T-cell (primary cell): Measurements from ENCODE around the gene SCYGR6. TPM values are rescaled to one million over a fixed set of nuclear protein-coding genes. Genes with fewer than 3 reads are reported as not detected.

ENCODE experiments used
- ATAC-seq, 4 experiments: fragments of 200-7000 bp in 3 of 4; fragments of 150-1000 bp in 1 of 4; cut with Tn5 transposase; replicated peaks in 1 of 4; 1 replicate in 3 of 4; 2 replicates in 1 of 4; pipeline ENCODE4 v1.10.0; 2021; ENCODE audit warnings: moderate library complexity in 3 of 4, mild to moderate bottlenecking in 2 of 4, moderate number of reproducible peaks in 1 of 4
- CTCF ChIA-PET, 2 donors: fragments of 300-600 bp; sonication (Branson Sonifier 250); formaldehyde crosslinking; loops; one replicate each; lab custom pipeline; 2022; ENCODE audit warnings: antibody characterized with exemption in 2 of 2; lab: Charles Lee
- POLR2A ChIA-PET, 2 donors: fragments of 300-600 bp; sonication (Branson Sonifier 250); formaldehyde crosslinking; loops; one replicate each; lab custom pipeline; 2022; ENCODE audit warnings: antibody characterized with exemption in 2 of 2; lab: Charles Lee
- DNase-seq, 35 experiments: peaks; one replicate each; pipeline versions ENCODE4 v3.0.0 to v3.0.0-alpha.2; 2013 to 2023
- H3K27ac ChIP-seq: one replicate; pipeline ENCODE4 v1.5.1; 2013; ENCODE audit warnings: low read length
- H3K27me3 ChIP-seq, 2 experiments: replicated peaks in 1 of 2; 1 replicate in 1 of 2; 2 replicates in 1 of 2; pipeline versions ENCODE4 v1.6.1 to v1.7.0; 2013; ENCODE audit warnings: low read length in 1 of 2, mixed read lengths in 1 of 2; ENCODE audit not compliant: control insufficient read depth in 2 of 2, insufficient read depth in 2 of 2; ENCODE audit errors: extremely low read depth in 1 of 2
- H3K36me3 ChIP-seq, 2 donors: 1 replicate in 1 of 2; 2 replicates in 1 of 2; pipeline versions ENCODE4 v1.6.1 to v1.7.0; 2013; ENCODE audit warnings: low read length in 1 of 2; ENCODE audit not compliant: control insufficient read depth in 2 of 2, insufficient read depth in 1 of 2; ENCODE audit errors: extremely low read depth in 1 of 2
- H3K4me1 ChIP-seq, 2 experiments: 1 replicate in 1 of 2; 2 replicates in 1 of 2; pipeline versions ENCODE4 v1.6.1 to v1.7.0; 2013; ENCODE audit warnings: low read length in 2 of 2, mixed read lengths in 1 of 2; ENCODE audit not compliant: insufficient read depth in 2 of 2, control insufficient read depth in 1 of 2; ENCODE audit errors: extremely low read depth in 1 of 2
- H3K4me3 ChIP-seq, 2 donors: 1 replicate in 1 of 2; 2 replicates in 1 of 2; pipeline versions ENCODE4 v1.5.1 to v1.7.0; 2013; ENCODE audit warnings: mild to moderate bottlenecking in 2 of 2, low read length in 1 of 2, moderate library complexity in 1 of 2; ENCODE audit not compliant: control insufficient read depth in 1 of 2; ENCODE audit errors: extremely low read depth in 1 of 2
- H3K9me3 ChIP-seq: 2 replicates; pipeline ENCODE4 v1.7.0; 2013
- H3K27ac Mint-ChIP-seq, 2 donors: one replicate each; pipeline ENCODE4 v1.8.0; 2020 to 2021; ENCODE audit warnings: mild to moderate bottlenecking in 2 of 2, mixed read lengths in 2 of 2
- H3K27me3 Mint-ChIP-seq, 2 donors: one replicate each; pipeline ENCODE4 v1.8.0; 2021 to 2022; ENCODE audit warnings: mixed read lengths in 2 of 2
- H3K36me3 Mint-ChIP-seq: one replicate; pipeline ENCODE4 v1.8.0; 2021; ENCODE audit warnings: mixed read lengths
- H3K4me1 Mint-ChIP-seq, 3 donors: one replicate each; pipeline ENCODE4 v1.8.0; 2020 to 2022; ENCODE audit warnings: mixed read lengths in 3 of 3, mild to moderate bottlenecking in 1 of 3
- H3K4me3 Mint-ChIP-seq, 3 donors: one replicate each; pipeline ENCODE4 v1.8.0; 2020 to 2022; ENCODE audit warnings: mild to moderate bottlenecking in 3 of 3, mixed read lengths in 3 of 3, moderate library complexity in 3 of 3
- H3K9me3 Mint-ChIP-seq, 3 donors: one replicate each; pipeline ENCODE4 v1.8.0; 2020 to 2022; ENCODE audit warnings: mixed read lengths in 3 of 3
- WGBS: methylation state at CpG from one replicate; pipeline ENCODE4 v1.1.5; 2013; ENCODE audit warnings: missing lambda C conversion rate; ENCODE audit not compliant: insufficient coverage; 5-methylcytosine and 5-hydroxymethylcytosine counted together
- total RNA-seq, 35 experiments: library from RNA in 6 of 35; stranded (reverse) in 6 of 35; fragments of 120-200 nt in 1 of 35; gene quantifications; one replicate each; pipeline versions ENCODE4 v1.2.1 to v1.2.4 and lab custom pipeline; 2013 to 2026

SCYGR6 gene
- total RNA-seq, 5 donors from 2014 or later (not counting 1 experiment from before 2014, with no cell fraction given): not detected

GRCh38 chr2:227703961-227704360, 20.6 kb downstream of the SCYGR6 start:
- ATAC-seq: no peak
- Histone ChIP-seq H3K9me3 (no peaks in the 10 kb centered on the region), H3K4me3 (no peak overlapping the region), H3K27me3 (peaks cover 0 to 12% of the 10 kb centered on the region in 2 experiments), H3K36me3 (no peaks in the 10 kb centered on the region), H3K27ac (no peak overlapping the region), H3K4me1 (no peaks in the 10 kb centered on the region)
- no CpG with 5 or more reads among the region's 3 CpGs for WGBS
- no peaks in the 10 kb centered on the region for H3K9me3 Mint-ChIP-seq
- H3K36me3 Mint-ChIP-seq: no peaks in the 10 kb centered on the region
- H3K4me3 Mint-ChIP-seq: no peak overlapping the region
- CTCF ChIA-PET: no interaction called here
- H3K27me3 Mint-ChIP-seq: peaks cover 12 to 21% of the 10 kb centered on the region in 2 donors
- no peak overlapping the region for H3K27ac Mint-ChIP-seq
- POLR2A ChIA-PET: no interaction called here
- no peak for DNase-seq
- no peaks in the 10 kb centered on the region for H3K4me1 Mint-ChIP-seq

GRCh38 chr2:227703280-227703732, 21.3 kb downstream of the SCYGR6 start:
- H3K36me3 ChIP-seq: no peaks in the 10 kb centered on the region
- ChIA-PET CTCF (no interaction called here), POLR2A (no interaction called here)
- no peaks in the 10 kb centered on the region for H3K36me3 Mint-ChIP-seq
- no peak overlapping the region for H3K4me3 ChIP-seq
- H3K27me3 ChIP-seq: peaks cover 0 to 12% of the 10 kb centered on the region in 2 experiments
- H3K4me1 Mint-ChIP-seq: no peaks in the 10 kb centered on the region
- no peaks in the 10 kb centered on the region for H3K9me3 Mint-ChIP-seq
- H3K4me3 Mint-ChIP-seq: no peak overlapping the region
- no peak overlapping the region for H3K27ac ChIP-seq
- H3K4me1 ChIP-seq: no peaks in the 10 kb centered on the region
- H3K9me3 ChIP-seq: no peaks in the 10 kb centered on the region
- no peak overlapping the region for H3K27ac Mint-ChIP-seq
- DNase-seq (no peak), ATAC-seq (no peak)
- H3K27me3 Mint-ChIP-seq: peaks cover 12 to 19% of the 10 kb centered on the region in 2 donors
- WGBS: 100% methylated on average over 2 of the region's 4 CpGs

- DNase-seq: no peak
- Histone ChIP-seq H3K27me3 (peaks cover 0 to 9% of the 10 kb centered on the region in 2 experiments), H3K4me3 (no peak overlapping the region), H3K9me3 (no peaks in the 10 kb centered on the region), H3K4me1 (no peaks in the 10 kb centered on the region), H3K27ac (no peak overlapping the region), H3K36me3 (no peaks in the 10 kb centered on the region)
- Mint-ChIP-seq H3K27me3 (peaks cover 12 to 17% of the 10 kb centered on the region in 2 donors), H3K4me1 (no peaks in the 10 kb centered on the region), H3K36me3 (no peaks in the 10 kb centered on the region), H3K9me3 (no peaks in the 10 kb centered on the region), H3K4me3 (no peak overlapping the region), H3K27ac (no peak overlapping the region)
- ChIA-PET CTCF (no interaction called here), POLR2A (no interaction called here)
- ATAC-seq: no peak
- WGBS: no CpG with 5 or more reads among the region's 3 CpGs
Measured at GRCh38 chr2:227701556-227701955, 23.0 kb downstream of the SCYGR6 start.

- CTCF ChIA-PET: interaction anchor here in 1 of 2 donors (0.6 kb wide), 1 partner anchor 9 kb away, joined by 3 read pairs; no protein-coding TSS in a partner anchor
- Histone ChIP-seq H3K27ac (no peak overlapping the region), H3K36me3 (no peaks in the 10 kb centered on the region), H3K9me3 (no peaks in the 10 kb centered on the region), H3K4me1 (no peaks in the 10 kb centered on the region), H3K4me3 (no peak overlapping the region), H3K27me3 (peaks cover 0 to 9% of the 10 kb centered on the region in 2 experiments)
- no peaks in the 10 kb centered on the region for H3K4me1 Mint-ChIP-seq
- no peak for DNase-seq
- H3K27me3 Mint-ChIP-seq: peaks cover 3 to 9% of the 10 kb centered on the region in 2 donors
- no peak overlapping the region for H3K27ac Mint-ChIP-seq
- POLR2A ChIA-PET: no interaction called here
- no peaks in the 10 kb centered on the region for H3K9me3 Mint-ChIP-seq
- H3K36me3 Mint-ChIP-seq: no peaks in the 10 kb centered on the region
- no peak overlapping the region for H3K4me3 Mint-ChIP-seq
- no CpG with 5 or more reads among the region's 2 CpGs for WGBS
- no peak for ATAC-seq
Measured at GRCh38 chr2:227696990-227697679, 27.4 kb downstream of the SCYGR6 start.

- Mint-ChIP-seq H3K27ac (no peak overlapping the region), H3K4me1 (no peaks in the 10 kb centered on the region), H3K27me3 (peaks cover 33 to 35% of the 10 kb centered on the region in 2 donors), H3K4me3 (no peak overlapping the region), H3K36me3 (no peaks in the 10 kb centered on the region), H3K9me3 (no peaks in the 10 kb centered on the region)
- H3K36me3 ChIP-seq: no peaks in the 10 kb centered on the region
- POLR2A ChIA-PET: no interaction called here
- WGBS: no CpG with 5 or more reads among the region's 3 CpGs
- H3K9me3 ChIP-seq: no peaks in the 10 kb centered on the region
- CTCF ChIA-PET: no interaction called here
- H3K27me3 ChIP-seq: peaks cover 0 to 10% of the 10 kb centered on the region in 2 experiments
- ATAC-seq (no peak), DNase-seq (no peak)
- no peaks in the 10 kb centered on the region for H3K4me1 ChIP-seq
- no peak overlapping the region for H3K27ac ChIP-seq
- no peak overlapping the region for H3K4me3 ChIP-seq
Measured at GRCh38 chr2:227687189-227687588, 37.4 kb downstream of the SCYGR6 start.

GRCh38 chr2:227684258-227684657, 40.3 kb downstream of the SCYGR6 start:
- H3K36me3 ChIP-seq: no peaks in the 10 kb centered on the region
- ChIA-PET CTCF (no interaction called here), POLR2A (no interaction called here)
- H3K4me3 ChIP-seq: no peak overlapping the region
- no peak for DNase-seq
- no peaks in the 10 kb centered on the region for H3K4me1 Mint-ChIP-seq
- no peaks in the 10 kb centered on the region for H3K36me3 Mint-ChIP-seq
- H3K27ac ChIP-seq: no peak overlapping the region
- H3K9me3 ChIP-seq: no peaks in the 10 kb centered on the region
- H3K27me3 ChIP-seq: peaks cover 0 to 8% of the 10 kb centered on the region in 2 experiments
- H3K4me3 Mint-ChIP-seq: no peak overlapping the region
- 81% methylated on average over 5 of the region's 5 CpGs for WGBS
- no peaks in the 10 kb centered on the region for H3K4me1 ChIP-seq
- H3K9me3 Mint-ChIP-seq: no peaks in the 10 kb centered on the region
- peaks cover 25 to 26% of the 10 kb centered on the region in 2 donors for H3K27me3 Mint-ChIP-seq
- no peak overlapping the region for H3K27ac Mint-ChIP-seq
- ATAC-seq: no peak
